ENCODE measurements around the gene PLAAT5.
"Not testable (repeated sequence)": the region's sequence is repeated elsewhere in the genome, so short reads cannot be mapped to it uniquely, and the experiment has no call there.

PLAAT5 gene

DNA sequence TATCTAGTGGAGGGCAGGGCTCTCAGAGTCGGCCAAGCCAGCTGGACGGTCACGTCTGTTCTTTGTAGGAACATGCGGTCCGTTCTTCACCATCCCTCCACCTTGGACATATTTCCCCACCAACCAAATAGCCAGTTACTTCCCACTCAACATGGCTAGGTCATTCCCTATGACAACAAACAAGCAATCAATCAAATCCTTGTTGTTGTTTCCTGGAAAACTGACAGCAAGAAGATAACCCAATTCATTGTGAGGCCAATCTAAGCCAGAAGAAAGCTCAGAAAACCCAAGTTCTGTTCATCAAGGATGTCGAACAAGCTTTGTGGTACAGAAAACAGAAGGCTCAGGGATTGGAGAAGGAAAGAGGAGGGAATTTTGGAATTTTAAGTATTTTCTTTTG, 10.9 kb downstream of the PLAAT5 start:
- DNase-seq (ENCODE audit: low read depth), result no peak

DNA sequence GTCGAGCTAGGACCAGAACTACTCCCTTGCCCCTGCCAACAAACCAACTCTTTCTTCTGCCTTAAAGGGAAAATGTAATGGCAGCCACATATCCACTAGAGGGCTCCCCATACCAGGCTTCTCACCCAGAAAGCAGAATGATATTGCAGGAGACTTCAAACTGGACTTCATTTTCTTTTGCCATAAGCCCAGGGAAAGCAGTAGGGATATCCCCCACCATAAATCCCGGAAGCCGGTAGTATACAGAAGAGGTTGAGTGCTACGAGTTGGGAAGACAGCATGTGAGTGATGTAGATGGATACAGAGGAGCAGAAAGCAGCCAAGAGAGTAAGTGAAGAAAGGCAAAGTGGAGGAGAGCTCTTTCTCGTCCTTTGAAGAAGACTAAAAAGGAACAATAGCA, 12.1 kb downstream of the PLAAT5 start:
- peak; percentile 17 for DNase-seq (ENCODE audit: low read depth)

DNA sequence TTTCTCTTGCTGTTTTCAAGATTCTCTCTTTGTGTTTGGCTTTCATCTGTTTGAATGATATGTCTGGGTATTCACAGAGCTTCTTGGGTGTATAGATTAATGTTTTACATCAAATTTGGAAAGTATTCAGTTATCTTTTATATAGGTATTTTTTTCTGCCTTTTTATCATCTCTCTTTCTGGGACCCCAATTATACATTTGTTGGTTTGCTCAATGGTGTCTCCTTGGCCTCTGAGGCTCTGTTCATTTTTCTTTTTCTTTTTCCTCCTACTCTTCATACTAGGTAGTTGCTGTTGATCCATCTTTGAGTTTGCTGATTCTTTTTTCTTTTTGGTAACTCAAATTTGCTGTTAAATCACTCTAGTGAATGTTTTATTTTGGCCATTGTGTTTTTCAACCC, 14.3 kb downstream of the PLAAT5 start:
- no peak for DNase-seq (ENCODE audit: low read depth)

DNA sequence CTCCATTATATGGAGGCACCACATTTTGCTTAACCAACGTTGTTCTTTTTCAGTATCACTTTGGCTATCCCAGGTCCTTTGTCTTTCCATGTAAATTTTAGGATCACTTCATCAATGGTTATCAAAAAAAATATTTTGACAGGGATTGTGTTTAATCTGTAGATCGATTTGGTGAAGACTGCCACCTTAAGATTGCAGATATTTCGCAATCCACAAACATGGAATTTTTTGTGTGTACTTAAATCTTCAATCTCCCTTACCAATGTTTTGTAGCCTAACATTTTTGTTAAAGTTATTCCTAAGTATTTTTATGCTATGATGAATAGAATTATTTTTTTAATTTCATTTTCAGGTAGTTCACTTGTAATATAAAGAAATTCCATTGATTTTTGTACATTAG, 18.6 kb downstream of the PLAAT5 start:
- no peak for DNase-seq (ENCODE audit: low read depth)

DNA sequence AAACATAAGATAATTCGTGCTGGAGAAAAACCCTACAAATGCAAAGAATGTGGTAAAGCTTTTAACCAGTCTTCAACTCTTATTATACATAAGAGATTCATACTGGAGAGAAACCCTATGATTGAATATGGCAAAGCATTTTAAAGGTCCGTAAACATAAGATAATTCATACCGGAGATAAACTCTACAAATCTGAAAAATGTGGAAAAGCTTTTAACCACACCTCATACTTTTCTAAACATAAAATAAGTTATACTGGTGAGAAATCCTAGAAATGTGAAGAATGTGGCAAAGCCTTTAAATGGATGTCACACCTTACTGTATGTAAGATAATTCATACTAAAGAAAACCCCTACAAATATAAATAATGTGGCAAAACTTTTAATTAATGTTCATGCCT, 20.7 kb downstream of the PLAAT5 start:
- no peak for DNase-seq (ENCODE audit: low read depth)

DNA sequence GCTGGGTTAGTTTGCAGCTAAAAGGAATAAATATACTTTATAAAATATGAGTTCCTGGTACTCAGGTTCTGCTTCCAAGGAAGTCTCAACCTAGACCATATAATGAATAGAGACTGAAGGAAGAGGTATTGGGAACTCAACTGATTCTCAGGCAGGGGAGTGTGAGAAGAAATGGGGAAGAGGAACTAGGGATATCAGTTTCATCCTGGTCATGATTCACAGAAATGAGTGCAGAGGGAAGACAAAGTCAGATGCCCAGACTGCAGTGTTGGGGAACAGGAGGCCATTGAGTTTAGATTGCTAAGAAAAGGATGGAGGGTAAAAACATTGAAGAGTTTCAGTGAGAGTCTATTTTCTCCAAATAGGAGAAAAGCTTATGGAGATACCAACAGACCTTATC, 28.8 kb downstream of the PLAAT5 start:
- DNase-seq (ENCODE audit: low read depth), result no peak

DNA sequence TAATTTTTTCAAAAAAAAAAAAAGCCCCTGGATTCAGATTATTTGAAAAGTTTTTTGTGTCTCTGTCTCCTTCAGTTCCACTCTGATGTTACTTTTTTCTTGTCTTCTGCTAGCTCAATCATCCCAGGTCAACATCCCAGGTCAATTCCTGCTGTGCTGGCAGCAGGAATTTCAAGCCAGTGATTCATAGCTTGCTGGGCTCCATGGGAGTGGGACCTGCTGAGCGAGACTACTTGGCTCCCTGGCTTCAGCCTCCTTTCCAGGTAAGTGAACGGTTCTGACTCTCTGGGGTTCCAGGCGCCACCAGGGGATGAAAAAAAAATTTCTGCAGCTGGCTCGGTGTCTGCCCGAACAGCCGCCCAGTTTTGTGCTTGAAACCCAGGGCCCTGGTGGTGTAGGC, 31.4 kb downstream of the PLAAT5 start:
- no peak for DNase-seq (ENCODE audit: low read depth)

DNA sequence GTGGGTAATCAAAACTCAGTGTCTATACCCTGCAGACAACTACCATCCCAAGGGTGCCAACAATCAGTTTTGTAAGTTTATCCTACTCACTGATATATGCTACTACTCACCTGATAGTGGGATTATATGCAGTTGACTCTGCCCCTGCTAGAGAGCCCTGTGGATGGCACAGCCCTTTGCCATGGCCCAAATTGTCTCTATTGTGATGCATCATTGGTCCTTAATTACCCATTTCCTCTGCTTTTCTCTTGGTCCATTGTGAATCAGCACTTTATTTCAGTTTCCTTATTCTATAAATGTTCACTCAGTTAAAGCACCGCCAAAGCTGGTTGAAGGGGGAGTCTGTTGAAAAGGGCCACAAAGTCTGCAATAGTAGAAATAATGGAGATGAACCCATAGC, 42.3 kb downstream of the PLAAT5 start:
- DNase-seq (ENCODE audit: low read depth), result no peak

DNA sequence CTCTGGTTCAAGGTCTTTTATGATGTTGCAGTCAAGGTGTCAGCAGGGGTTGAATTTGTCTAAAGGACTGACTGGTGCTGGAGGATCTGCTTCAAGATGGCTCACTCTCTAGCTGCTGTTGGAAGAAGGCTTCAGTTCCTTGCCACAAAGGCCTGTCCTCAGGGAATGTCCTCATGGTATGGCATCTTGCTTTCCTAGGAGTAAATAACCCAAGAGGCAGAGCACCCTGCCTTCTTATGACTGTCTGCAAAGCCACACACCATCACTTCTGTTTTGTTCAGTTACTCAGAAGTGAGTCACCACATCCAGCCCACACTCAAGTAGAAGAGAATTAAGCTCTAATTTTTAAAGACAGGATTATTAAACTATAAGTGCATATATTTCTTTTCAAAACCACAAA, 45.2 kb downstream of the PLAAT5 start:
- DNase-seq (ENCODE audit: low read depth), result no peak

DNA sequence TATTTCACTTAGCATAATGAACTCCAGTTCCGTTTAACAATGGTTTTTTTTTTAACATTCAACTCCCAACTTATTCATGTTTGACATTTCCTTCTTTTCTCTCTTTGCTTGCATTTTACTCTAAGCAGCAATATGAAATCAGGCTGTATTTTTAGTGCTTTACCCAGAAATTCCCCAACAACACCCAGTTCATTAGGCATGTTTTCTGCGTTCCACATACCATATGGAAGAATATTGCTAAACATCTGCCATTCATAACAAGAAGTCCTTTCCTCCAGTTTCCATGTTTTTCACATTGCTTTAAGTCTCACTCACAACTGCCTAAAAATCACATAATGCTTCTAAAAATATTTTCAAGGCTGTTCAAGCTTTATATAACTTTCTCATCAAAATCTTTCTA, 45.8 kb downstream of the PLAAT5 start:
- no peak for DNase-seq (ENCODE audit: low read depth)

DNA sequence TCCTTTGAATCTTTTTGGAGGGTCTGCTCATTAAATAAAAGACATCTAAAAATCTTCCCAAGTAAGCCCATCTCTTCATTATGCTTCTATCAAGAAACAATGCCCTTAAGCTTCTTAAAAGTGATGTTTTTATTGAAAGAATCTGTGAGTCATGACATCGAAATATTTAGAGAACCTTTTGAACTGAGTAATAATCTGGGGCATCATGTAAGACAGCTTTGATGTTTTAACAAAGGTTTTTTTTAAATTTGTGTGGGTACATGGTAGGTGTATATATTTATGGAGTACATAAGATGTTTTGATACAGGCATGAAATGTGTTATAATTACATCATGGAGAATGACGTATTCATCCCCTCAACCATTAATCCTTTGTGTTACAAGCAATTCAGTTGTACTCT, 46.8 kb downstream of the PLAAT5 start:
- DNase-seq (ENCODE audit: low read depth), result no peak

DNA sequence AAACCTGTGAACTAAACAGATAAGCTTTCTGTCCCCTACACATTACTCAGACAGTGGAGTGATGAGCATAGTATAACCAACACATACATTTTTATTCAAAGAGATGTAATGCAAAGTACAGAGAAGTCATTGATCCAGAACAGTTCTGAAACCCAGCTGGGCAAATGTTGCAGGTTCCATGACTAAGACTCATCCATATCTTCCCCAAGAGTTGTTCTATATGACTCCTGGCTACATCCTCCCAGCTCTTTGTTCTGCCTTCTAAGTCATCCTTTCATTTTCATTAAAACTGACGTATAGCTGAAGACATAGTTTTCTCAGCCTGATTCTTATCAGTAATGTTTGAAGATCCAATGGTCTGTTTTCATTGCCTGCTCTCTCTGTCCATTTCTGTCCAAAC, 47.3 kb downstream of the PLAAT5 start:
- no peak for DNase-seq (ENCODE audit: low read depth)

DNA sequence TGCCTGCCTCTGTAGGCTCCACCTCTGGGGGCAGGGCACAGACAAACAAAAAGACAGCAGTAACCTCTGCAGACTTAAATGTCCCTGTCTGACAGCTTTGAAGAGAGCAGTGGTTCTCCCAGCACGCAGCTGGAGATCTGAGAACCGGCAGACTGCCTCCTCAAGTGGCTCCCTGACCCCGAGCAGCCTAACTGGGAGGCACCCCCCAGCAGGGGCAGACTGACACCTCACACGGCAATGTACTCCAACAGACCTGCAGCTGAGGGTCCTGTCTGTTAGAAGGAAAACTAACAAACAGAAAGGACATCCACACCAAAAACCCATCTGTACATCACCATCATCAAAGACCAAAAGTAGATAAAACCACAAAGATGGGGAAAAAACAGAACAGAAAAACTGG, 55.1 kb downstream of the PLAAT5 start:
- DNase-seq (ENCODE audit: low read depth), result not testable (repeated sequence)

DNA sequence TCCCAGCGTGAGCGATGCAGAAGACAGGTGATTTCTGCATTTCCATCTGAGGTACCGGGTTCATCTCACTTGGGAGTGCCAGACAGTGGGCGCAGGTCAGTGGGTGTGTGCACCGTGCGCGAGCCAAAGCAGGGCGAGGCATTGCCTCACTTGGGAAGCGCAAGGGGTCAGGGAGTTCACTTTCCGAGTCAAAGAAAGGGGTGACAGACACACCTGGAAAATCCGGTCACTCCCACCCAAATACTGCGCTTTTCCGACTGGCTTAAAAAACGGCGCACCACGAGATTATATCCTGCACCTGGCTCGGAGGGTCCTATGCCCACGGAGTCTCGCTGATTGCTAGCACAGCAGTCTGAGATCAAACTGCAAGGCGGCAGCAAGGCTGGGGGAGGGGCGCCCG, 55.6 kb downstream of the PLAAT5 start:
- DNase-seq (ENCODE audit: low read depth), result not testable (repeated sequence)

DNA sequence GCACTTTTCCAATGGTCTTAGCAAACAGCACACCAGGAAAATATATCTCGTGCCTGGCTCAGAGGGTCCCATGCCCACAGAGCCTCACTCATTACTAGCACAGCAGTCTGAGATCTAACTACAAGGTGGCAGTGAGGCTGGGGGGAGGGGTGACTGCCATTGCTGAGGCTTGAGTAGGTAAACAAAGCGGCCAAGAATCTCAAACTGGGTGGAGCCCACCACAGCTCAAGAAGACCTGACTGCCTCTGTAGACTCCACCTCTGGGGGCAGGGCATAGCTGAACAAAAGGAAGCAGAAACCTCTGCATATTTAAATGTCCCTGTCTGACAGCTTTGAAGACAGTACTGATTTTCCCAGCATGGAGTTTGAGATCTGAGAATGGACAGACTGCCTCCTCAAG, 60.2 kb downstream of the PLAAT5 start:
- DNase-seq (ENCODE audit: low read depth), result not testable (repeated sequence)

DNA sequence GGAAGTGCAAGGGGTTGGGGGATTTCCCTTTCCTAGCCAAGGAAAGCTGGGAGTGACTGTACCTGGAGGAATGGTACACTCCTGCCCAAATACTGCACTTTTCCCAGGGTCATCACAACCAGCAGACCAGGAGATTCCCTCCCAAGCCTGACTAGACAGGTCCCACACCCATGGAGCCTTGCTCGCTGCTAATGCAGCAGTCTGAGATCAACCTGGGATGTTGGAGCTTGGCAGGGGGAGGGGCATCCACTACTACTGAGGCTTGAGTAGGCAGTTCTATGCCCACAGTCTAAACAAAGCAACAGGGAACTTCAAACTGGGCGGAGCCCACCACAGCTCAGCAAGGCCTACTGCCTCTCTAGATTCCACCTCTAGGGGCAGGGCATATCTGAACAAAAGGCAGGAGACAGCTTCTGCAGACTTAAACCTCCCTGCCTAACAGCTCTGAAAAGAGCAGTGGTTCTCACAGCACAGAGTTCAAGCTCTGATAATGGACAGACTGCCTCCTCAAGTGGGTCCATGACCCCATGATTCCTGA, 62.9 kb downstream of the PLAAT5 start:
- DNase-seq (ENCODE audit: low read depth), result no peak

DNA sequence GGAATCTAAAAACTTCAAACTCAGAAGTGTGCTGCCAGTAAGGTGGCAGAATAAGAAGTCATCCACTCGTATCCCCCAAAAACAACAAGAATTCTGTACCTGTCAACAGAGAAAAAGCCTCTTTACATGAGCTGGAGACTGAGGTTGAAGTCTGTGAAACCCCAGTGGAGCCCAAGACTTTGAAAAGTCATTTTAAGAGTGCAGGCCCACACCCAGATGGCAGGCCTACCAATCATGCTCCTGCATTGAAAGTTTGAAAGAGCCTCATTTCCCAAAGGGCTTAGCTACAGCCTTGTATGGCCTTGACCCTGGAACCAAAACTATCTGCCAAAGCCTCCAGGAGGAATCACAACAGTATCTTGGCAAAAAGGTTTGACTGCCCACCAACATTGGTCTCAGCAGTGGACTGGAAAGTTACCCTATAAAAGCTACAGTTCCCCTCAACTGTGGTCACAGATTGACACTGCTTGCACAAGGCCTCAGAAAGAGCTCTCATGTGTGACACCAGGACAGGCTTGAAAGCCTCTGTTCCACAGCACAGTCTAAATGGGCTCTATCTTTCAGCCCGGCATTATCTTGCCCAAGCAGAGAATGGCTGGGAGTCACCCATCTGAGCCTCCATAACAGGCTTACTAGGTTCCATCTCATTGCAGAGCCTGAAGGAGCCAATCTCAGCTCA, 73.7 kb downstream of the PLAAT5 start:
- no peak for DNase-seq (ENCODE audit: low read depth)

All from activated T-cell treated with anti-CD3 and anti-CD28 coated beads for 1 hour (primary cell).